HG03064 (cell line): ENCODE results near the gene NET1.

ENCODE experiments used
- ATAC-seq: cut with Tn5 transposase; IDR thresholded peaks from one replicate; pipeline ENCODE4 v1.9.1; 2021; ENCODE audit warnings: low read depth; ENCODE audit not compliant: unreplicated experiment

NET1 gene

GRCh38 chr10:5497948-5498730, 85.8 kb downstream of the NET1 start:
- ATAC-seq = no peak

GRCh38 chr10:5498791-5499492, 86.6 kb downstream of the NET1 start:
- ATAC-seq = no peak

- no peak for ATAC-seq
These were observed 87.3 kb downstream of the NET1 start, which contains the start of gene CALML5 for GRCh38 chr10:5499493-5500140. CALML5 (minus strand) TSS chr10:5499570; CDS start chr10:5499438, 132 bp downstream.

- no peak for ATAC-seq
These were observed 87.9 kb downstream of the NET1 start for GRCh38 chr10:5500162-5500670.

- no peak for ATAC-seq
These were observed 88.6 kb downstream of the NET1 start for GRCh38 chr10:5500910-5501309.

GRCh38 chr10:5502061-5502521, 89.7 kb downstream of the NET1 start:
- ATAC-seq = no peak

- no peak for ATAC-seq
These were observed 90.5 kb downstream of the NET1 start for GRCh38 chr10:5502571-5503476.

GRCh38 chr10:5503477-5503835, 91.1 kb downstream of the NET1 start:
- no peak for ATAC-seq

GRCh38 chr10:5504146-5505072, 92.1 kb downstream of the NET1 start:
- ATAC-seq = no peak

GRCh38 chr10:5506246-5506645, 93.9 kb downstream of the NET1 start:
- no peak for ATAC-seq

- ATAC-seq = no peak
These were observed 94.6 kb downstream of the NET1 start for GRCh38 chr10:5506751-5507648.

- no peak for ATAC-seq
These were observed 95.3 kb downstream of the NET1 start for GRCh38 chr10:5507649-5508131.

- no peak for ATAC-seq
These were observed 95.8 kb downstream of the NET1 start for GRCh38 chr10:5508161-5508604.
